Activated naive CD8-positive, alpha-beta T cell treated with anti-CD3 and anti-CD28 coated beads, Interleukin-2, amount 10 ng/mL, durations not matched to agents 7 days and 5 days (primary cell): ENCODE measurements around the gene CUEDC1. TPM values are rescaled to one million over a fixed set of nuclear protein-coding genes. Genes with fewer than 3 reads are reported as not detected.

Experiments
- ATAC-seq: fragments of 150-1000 bp; cut with Tn5 transposase; one replicate; pipeline ENCODE4 v1.10.0; 2021; ENCODE audit warnings: low read depth, moderate library complexity
- POLR2A ChIA-PET: fragments of 350-600 bp; sonication (Branson Sonifier 250); formaldehyde crosslinking; loops from one replicate; lab custom pipeline; 2021; ENCODE audit warnings: antibody characterized with exemption; lab: Charles Lee
- DNase-seq: peaks from one replicate; pipeline ENCODE4 v3.0.0; 2021
- H3K27ac Mint-ChIP-seq: one replicate; pipeline ENCODE4 v1.8.0; 2022; ENCODE audit warnings: mild to moderate bottlenecking, mixed read lengths
- H3K27me3 Mint-ChIP-seq: one replicate; pipeline ENCODE4 v1.8.0; 2022; ENCODE audit warnings: mild to moderate bottlenecking, moderate library complexity, mixed read lengths
- H3K36me3 Mint-ChIP-seq: one replicate; pipeline ENCODE4 v1.8.0; 2021; ENCODE audit warnings: mild to moderate bottlenecking, mixed read lengths
- H3K4me1 Mint-ChIP-seq: one replicate; pipeline ENCODE4 v1.8.0; 2021; ENCODE audit warnings: mixed read lengths
- H3K4me3 Mint-ChIP-seq: one replicate; pipeline ENCODE4 v1.8.0; 2022; ENCODE audit warnings: mild to moderate bottlenecking, moderate library complexity, mixed read lengths
- H3K9me3 Mint-ChIP-seq: one replicate; pipeline ENCODE4 v1.8.0; 2021; ENCODE audit warnings: mixed read lengths
- total RNA-seq, 2 experiments: library from RNA; stranded (reverse); gene quantifications; one replicate each; pipeline ENCODE4 v1.2.3, GENCODE V29; 2021

Gene CUEDC1
- total RNA-seq, 2 experiments from 2014 or later, result 0.28 to 1.2 TPM

- DNase-seq (no peak), ATAC-seq (no peak)
- Mint-ChIP-seq H3K27ac (no peak overlapping the region), H3K4me3 (no peak overlapping the region), H3K36me3 (no peaks in the 10 kb centered on the region), H3K4me1 (peaks cover 14% of the 10 kb centered on the region), H3K9me3 (no peaks in the 10 kb centered on the region), H3K27me3 (peaks cover 1% of the 10 kb centered on the region)
- POLR2A ChIA-PET, result interaction anchor here (0.8 kb wide), 1 partner anchor 31 kb away, joined by 3 read pairs; no protein-coding TSS in a partner anchor
Observed at GRCh38 chr17:57898487-57899311, 56.5 kb downstream of the CUEDC1 start.

DNA sequence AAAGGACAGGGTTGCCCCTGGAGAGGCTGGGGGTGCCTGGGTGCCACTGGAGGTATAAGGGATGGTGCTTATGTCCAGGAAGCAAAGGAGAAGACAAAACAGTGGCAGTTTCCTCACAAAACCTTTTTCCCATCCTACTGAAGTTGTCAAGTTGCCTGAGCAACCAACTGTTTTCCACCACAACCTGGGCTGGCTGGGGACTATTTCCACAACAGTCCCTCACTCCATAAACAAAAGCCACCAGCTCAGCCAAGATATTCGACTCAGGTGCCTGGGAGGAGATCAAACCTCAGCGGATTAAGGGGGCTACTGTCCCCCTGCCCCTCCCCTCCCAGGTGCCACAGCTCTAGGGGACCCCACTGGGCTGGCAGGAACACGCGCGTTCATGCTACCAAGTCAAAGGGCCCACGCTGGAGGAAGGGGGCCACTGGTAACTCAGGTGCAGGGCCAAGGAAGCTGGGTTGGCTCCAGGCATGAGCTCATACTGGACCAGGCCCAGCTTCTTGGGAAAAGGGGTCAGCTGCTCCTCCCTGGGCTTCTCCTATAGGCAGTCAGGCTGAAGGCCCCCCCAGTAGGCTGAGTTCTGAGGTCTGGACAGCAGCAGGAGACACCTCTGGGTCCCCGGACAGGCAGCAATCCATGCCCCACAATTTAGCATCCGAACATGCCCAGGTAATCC, 59.7 kb downstream of the CUEDC1 start:
- Mint-ChIP-seq H3K27me3 (peaks cover 11% of the 10 kb centered on the region), H3K4me1 (peaks cover 16% of the 10 kb centered on the region), H3K9me3 (no peaks in the 10 kb centered on the region), H3K36me3 (no peaks in the 10 kb centered on the region), H3K4me3 (no peak overlapping the region), H3K27ac (no peak overlapping the region)
- ATAC-seq, result no peak
- no peak for DNase-seq
- POLR2A ChIA-PET, result no interaction called here

DNA sequence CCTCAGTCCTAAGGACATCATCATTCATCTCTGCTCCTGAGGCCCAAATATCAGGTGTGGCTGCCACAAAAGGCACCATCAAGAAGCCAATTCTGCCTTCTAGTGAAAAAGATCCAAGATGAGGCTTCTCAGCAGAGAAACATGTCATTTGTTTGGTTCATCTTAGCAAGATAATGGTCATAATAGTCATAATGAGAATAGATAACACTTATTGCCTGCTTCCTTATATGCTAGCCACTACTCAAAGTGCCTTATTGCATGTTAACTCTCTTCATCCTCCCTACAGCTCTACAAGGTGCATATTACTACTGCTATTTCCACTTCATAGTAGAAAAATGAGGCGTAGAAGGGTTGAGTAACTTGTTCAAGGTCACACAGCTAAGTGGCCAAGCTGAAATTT, 60.4 kb downstream of the CUEDC1 start:
- ATAC-seq (no peak), DNase-seq (no peak)
- no peaks in the 10 kb centered on the region for H3K9me3 Mint-ChIP-seq
- H3K4me1 Mint-ChIP-seq, result peaks cover 15% of the 10 kb centered on the region
- H3K27ac Mint-ChIP-seq, result no peak overlapping the region
- POLR2A ChIA-PET, result no interaction called here
- H3K27me3 Mint-ChIP-seq, result peaks cover 11% of the 10 kb centered on the region
- H3K36me3 Mint-ChIP-seq, result no peaks in the 10 kb centered on the region
- H3K4me3 Mint-ChIP-seq, result no peak overlapping the region

DNA sequence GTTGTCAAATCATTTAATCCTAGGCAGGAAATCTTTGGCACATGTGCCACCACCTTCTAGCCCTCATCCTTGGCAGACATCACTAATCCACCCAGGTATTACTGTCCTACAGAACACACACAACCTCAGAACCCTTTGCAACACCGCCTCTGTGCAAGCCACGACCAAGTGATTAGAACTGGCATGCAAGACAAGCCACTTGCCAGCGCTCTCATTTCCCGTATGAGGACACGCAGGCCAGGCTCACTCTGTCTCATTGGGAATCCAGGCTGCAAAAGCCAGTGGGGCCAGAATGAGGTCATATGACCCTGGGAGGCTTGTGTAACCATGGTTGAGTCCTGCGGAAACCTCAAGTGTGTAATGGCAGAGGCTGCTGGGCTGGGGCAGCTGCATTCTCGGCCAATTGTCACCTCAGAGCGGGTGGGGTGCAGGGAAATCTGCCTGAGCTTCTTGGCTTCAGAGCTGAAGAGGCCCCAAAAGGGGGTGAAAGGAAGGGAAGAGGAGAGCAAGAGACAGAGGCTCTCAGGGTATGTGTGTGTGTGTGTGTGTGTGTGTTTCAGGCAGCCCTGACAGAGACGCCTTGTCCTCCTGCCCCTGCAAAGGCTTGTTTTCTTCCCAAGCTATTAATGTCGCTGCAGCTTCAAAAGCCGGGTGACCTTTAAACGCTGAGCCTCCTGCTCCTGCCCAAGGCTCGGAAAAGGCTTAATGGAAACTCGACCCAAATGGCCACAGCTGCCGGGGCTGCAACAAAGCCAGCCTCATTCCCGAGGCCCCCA, 62.2 kb downstream of the CUEDC1 start:
- H3K27me3 Mint-ChIP-seq, result peaks cover 11% of the 10 kb centered on the region
- H3K4me1 Mint-ChIP-seq, result peaks cover 9% of the 10 kb centered on the region
- DNase-seq, result no peak
- H3K36me3 Mint-ChIP-seq, result no peaks in the 10 kb centered on the region
- peak; percentile 13 for ATAC-seq
- POLR2A ChIA-PET, result interaction anchor here (1.0 to 1.3 kb wide), 4 partner anchors 19 to 104 kb away, joined by 3 to 5 read pairs (median 4); partner anchors contain the start of gene VEZF1
- no peaks in the 10 kb centered on the region for H3K9me3 Mint-ChIP-seq
- H3K4me3 Mint-ChIP-seq, result peak overlapping the region; percentile 29
- H3K27ac Mint-ChIP-seq, result no peak overlapping the region

- H3K4me3 Mint-ChIP-seq, result no peak overlapping the region
- H3K4me1 Mint-ChIP-seq, result peaks cover 9% of the 10 kb centered on the region
- H3K27me3 Mint-ChIP-seq, result peaks cover 11% of the 10 kb centered on the region
- no peak overlapping the region for H3K27ac Mint-ChIP-seq
- H3K9me3 Mint-ChIP-seq, result no peaks in the 10 kb centered on the region
- H3K36me3 Mint-ChIP-seq, result no peaks in the 10 kb centered on the region
- ATAC-seq (peak; percentile 85), DNase-seq (peak; percentile 89)
- POLR2A ChIA-PET, result interaction anchor here (1.0 to 1.3 kb wide), 4 partner anchors 18 to 105 kb away, joined by 3 to 5 read pairs (median 4); partner anchors contain the start of gene VEZF1
Observed at GRCh38 chr17:57892146-57892819, 62.9 kb downstream of the CUEDC1 start.

- Mint-ChIP-seq H3K4me1 (peaks cover 9% of the 10 kb centered on the region), H3K4me3 (no peak overlapping the region), H3K9me3 (no peaks in the 10 kb centered on the region), H3K27ac (no peak overlapping the region), H3K36me3 (no peaks in the 10 kb centered on the region), H3K27me3 (peaks cover 14% of the 10 kb centered on the region)
- no peak for DNase-seq
- POLR2A ChIA-PET, result no interaction called here
- no peak for ATAC-seq
Observed at GRCh38 chr17:57890857-57891232, 64.4 kb downstream of the CUEDC1 start.

GRCh38 chr17:57889892-57890856, 65.0 kb downstream of the CUEDC1 start:
- Mint-ChIP-seq H3K27ac (no peak overlapping the region), H3K36me3 (no peaks in the 10 kb centered on the region), H3K9me3 (no peaks in the 10 kb centered on the region), H3K4me1 (peaks cover 9% of the 10 kb centered on the region), H3K27me3 (peaks cover 14% of the 10 kb centered on the region), H3K4me3 (no peak overlapping the region)
- DNase-seq, result no peak
- ATAC-seq, result no peak
- POLR2A ChIA-PET, result no interaction called here

DNA sequence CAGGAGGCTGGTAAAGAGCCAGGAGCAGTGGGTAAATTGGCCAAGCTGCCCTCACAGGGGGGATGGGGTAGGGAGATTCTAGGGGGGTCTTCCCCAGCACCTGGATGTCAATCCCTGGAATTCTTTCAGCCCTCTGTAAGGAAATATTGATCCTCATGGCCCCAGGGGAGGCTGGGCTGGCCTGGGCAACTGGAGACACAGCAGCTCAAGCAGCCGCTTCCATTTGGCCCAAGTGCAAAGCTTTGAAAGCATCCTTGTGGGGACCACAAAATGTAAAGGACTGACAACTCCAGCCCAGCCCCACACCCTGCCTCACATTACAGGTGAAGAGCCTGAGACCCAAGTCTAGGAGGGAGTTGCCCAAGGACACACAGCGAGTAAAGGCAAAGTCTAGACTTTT, 66.0 kb downstream of the CUEDC1 start:
- Mint-ChIP-seq H3K27me3 (peaks cover 14% of the 10 kb centered on the region), H3K4me1 (peaks cover 9% of the 10 kb centered on the region), H3K36me3 (no peaks in the 10 kb centered on the region), H3K9me3 (no peaks in the 10 kb centered on the region), H3K27ac (no peak overlapping the region), H3K4me3 (no peak overlapping the region)
- ATAC-seq, result no peak
- DNase-seq, result no peak
- POLR2A ChIA-PET, result no interaction called here

DNA sequence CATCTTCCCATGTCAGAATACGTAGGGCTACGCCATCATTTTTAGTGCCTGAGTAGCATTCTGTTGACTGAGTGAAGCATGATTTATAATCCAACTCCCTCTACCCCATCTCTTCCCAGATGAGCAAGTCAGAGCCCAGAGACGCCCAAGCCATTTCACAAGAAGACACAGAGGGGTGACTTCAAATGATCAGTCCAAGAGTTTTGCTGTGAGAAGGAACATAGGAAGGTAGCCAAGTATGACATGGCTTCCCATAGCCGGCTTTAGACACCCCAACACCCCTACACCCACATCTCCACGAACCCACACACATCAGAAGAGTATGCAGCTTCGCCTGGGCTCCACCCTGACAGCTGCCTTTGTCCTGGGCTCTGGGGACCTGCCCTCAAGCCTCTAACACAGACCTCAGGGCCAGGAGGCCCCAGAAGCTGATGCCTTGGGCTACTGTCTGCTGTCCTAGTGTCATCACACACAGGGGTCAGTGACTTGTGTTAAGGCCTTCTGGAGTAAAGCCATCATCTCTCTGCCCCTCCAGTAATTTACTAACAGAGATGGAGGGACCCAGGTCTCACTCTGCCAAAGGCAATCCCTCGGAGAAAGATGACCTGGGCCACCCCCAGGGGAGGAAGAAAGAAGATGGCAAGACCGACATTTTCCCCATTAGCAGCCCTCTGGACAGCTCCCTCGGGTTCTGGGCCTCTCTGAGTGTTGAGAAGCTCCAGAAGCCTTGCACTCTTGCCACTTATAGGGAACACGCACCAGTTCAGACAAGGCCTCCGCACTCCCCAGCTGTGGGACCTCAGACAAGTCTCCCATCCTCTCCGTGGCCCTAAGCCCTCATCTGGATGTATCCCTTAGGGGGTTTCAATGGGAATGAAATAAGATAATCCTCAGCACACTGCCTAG, 66.6 kb downstream of the CUEDC1 start:
- Mint-ChIP-seq H3K27ac (no peak overlapping the region), H3K36me3 (no peaks in the 10 kb centered on the region), H3K27me3 (peaks cover 11% of the 10 kb centered on the region), H3K9me3 (no peaks in the 10 kb centered on the region), H3K4me1 (peaks cover 9% of the 10 kb centered on the region), H3K4me3 (no peak overlapping the region)
- ATAC-seq (no peak), DNase-seq (no peak)
- POLR2A ChIA-PET, result interaction anchor here (0.6 kb wide), 1 partner anchor 20 kb away, joined by 3 read pairs; no protein-coding TSS in a partner anchor

DNA sequence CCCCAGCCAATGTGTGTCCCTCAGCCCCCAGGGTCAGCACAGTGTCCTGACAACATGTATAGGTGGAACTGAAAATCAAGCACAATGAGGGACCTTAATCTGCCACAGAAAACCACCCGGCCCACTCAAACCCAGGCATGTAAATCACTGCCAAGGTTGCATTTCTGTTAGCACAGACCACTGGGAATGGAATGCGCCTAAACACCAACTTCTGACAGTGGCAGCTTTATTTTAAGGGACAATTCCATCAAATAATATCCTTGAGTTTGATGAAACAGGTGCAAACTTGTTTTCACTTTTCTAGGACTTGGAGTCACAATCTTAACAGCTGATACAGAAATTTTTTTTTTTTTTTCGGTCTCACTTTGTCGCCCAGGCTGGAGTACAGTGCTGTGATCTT, 68.1 kb downstream of the CUEDC1 start:
- no peak for DNase-seq
- Mint-ChIP-seq H3K27ac (no peak overlapping the region), H3K4me3 (no peak overlapping the region), H3K4me1 (no peaks in the 10 kb centered on the region), H3K36me3 (no peaks in the 10 kb centered on the region), H3K9me3 (no peaks in the 10 kb centered on the region), H3K27me3 (peaks cover 13% of the 10 kb centered on the region)
- no peak for ATAC-seq
- POLR2A ChIA-PET, result no interaction called here

DNA sequence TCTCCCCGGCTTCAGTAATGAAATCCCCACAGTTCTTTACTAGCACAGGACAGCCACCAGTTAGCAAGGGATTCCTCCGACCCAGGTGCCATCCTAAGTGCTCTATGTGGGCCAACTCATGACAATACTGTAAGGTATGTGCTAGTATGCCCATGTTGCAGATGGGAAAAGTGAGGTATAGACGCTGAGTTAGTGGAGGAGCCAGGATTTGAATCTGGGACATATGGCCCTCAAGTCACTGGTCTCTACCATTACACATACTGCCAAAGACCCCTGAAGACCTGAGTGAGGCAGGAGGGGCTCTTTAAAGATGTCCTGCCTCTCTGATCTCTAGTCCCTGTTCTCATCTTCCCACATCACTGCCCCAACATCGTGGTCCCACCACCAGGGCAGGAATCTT, 69.2 kb downstream of the CUEDC1 start:
- ATAC-seq (no peak), DNase-seq (no peak)
- Mint-ChIP-seq H3K4me3 (no peak overlapping the region), H3K27ac (no peak overlapping the region), H3K27me3 (peaks cover 7% of the 10 kb centered on the region), H3K9me3 (no peaks in the 10 kb centered on the region), H3K36me3 (no peaks in the 10 kb centered on the region), H3K4me1 (no peaks in the 10 kb centered on the region)
- POLR2A ChIA-PET, result no interaction called here
